HT1080 (cell line): ENCODE data around the gene LNPK. TPM values are rescaled to one million over a fixed set of nuclear protein-coding genes. Genes with fewer than 3 reads are reported as not detected.
"Not testable (repeated sequence)": the region's sequence is repeated elsewhere in the genome, so short reads cannot be mapped to it uniquely, and the experiment has no call there.

Source experiments
- DNase-seq: peaks from one replicate; pipeline ENCODE4 v3.0.0-alpha.2; 2015; ENCODE audit warnings: low read depth
- total RNA-seq: library from RNA; depleted of rRNA; stranded (reverse); fragments of >200 nt; shearing (Covaris generic); gene quantifications from 2 replicates; pipeline ENCODE4 v1.2.3, GENCODE V29; 2014

LNPK gene
- total RNA-seq, 1 experiment from 2014 or later, result 29.6 TPM

- DNase-seq, result peak; percentile 44
Measured at GRCh38 chr2:175976391-175977157, 25.5 kb downstream of the LNPK start.

GRCh38 chr2:175973373-175973772 lies 28.7 kb downstream of the LNPK start:
- DNase-seq, result no peak

DNA sequence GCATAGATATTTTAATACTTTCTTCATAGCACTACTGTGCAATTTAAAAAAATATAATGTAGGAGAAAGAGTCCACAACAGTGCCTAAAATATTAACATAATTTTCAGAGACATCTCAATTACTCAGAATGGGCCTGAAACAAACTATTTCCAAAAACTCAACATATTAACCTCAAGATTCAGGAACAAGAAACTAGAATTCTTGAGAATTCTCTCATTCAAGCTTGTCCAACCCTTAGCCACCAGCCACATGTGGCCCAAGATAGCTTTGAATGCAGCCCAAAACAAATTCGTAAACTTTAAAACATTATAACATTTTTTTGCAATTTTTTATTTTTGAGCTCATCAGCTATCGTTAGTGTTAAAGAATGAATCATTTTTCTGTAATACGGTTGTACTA lies 35.2 kb downstream of the LNPK start:
- no peak for DNase-seq

DNA sequence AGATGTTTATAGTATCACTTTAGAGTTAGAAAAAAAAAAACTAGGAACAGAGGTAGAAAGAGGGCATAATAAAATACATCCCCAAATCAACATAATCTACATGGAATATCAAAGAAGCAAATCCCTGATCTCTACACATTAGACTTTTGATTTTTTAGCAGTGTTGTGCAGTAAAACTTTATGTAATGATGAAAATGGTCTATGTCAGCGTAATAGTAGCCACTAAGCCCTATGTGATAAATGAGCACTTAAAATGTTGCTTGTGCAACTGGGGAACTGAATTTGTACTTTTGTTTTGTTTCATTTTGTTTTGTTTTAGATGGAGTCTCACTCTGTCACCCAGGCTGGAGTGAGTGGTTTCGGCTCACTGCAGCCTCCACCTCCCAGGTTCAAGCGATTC lies 36.3 kb downstream of the LNPK start:
- no peak for DNase-seq

GRCh38 chr2:175964195-175964594 lies 37.9 kb downstream of the LNPK start:
- no peak for DNase-seq

DNA sequence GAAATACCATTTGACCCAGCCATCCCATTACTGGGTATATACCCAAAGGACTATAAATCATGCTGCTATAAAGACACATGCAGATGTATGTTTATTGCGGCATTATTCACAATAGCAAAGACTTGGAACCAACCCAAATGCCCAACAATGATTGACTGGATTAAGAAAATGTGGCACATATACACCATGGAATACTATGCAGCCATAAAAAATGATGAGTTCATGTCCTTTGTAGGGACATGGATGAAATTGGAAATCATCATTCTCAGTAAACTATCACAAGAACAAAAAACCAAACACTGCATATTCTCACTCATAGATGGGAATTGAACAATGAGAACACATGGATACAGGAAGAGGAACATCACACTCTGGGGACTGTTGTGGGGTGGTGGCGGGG lies 38.9 kb downstream of the LNPK start:
- DNase-seq, result not testable (repeated sequence)

GRCh38 chr2:175957845-175958244 lies 44.2 kb downstream of the LNPK start:
- DNase-seq, result no peak

- DNase-seq, result no peak
Measured at GRCh38 chr2:175955136-175955535, 46.9 kb downstream of the LNPK start.

- DNase-seq, result no peak
Measured at GRCh38 chr2:175950512-175950911, 51.6 kb downstream of the LNPK start.

GRCh38 chr2:175948191-175948590 lies 53.9 kb downstream of the LNPK start:
- no peak for DNase-seq

- no peak for DNase-seq
Measured at GRCh38 chr2:175947073-175947472, 55.0 kb downstream of the LNPK start.

- DNase-seq, result no peak
Measured at GRCh38 chr2:175941699-175942098, 60.4 kb downstream of the LNPK start.

GRCh38 chr2:175937216-175937615 lies 64.9 kb downstream of the LNPK start:
- DNase-seq, result no peak

GRCh38 chr2:175935289-175936181 lies 66.5 kb downstream of the LNPK start:
- no peak for DNase-seq

DNA sequence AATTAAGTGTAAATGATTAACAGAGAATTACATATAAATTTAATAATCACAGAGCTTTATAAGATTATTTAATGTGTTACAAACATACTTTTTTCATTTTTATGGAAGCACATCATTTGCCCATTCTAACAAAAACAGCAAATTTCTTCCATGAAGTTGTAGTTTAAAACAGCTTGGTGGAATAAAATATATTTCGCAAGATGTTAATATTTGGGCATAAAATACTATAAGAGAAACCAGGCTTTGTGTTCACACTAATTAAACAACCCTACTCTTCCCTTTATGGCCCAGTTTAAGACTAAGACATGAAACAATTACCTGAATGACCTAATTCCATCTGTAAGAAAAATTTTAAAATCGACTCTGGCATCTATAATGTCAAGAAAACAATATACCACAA lies 69.4 kb downstream of the LNPK start:
- DNase-seq, result no peak

DNA sequence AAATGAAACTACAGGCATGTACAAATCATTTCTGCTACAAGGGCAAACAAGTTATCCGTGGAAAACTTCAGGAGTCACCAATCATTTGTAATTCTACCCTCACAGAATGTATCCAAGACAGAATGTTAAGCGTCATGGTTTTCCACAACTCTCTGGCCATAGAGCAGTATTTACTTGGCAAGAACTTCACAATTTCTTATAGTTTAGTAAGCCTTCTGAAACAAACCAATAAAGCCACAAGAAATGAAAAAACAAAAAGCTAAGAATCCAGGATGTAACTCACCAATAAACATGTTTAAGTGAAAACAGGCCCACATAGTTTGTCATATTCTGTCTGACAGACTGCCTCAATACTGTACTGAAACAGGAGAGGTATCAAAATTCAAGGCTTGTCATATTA lies 70.3 kb downstream of the LNPK start:
- DNase-seq, result no peak

- no peak for DNase-seq
Measured at GRCh38 chr2:175930504-175930903, 71.6 kb downstream of the LNPK start.

- DNase-seq, result no peak
Measured at GRCh38 chr2:175929850-175930249, 72.2 kb downstream of the LNPK start.

GRCh38 chr2:175926272-175926671 lies 75.8 kb downstream of the LNPK start:
- DNase-seq, result peak; percentile 10

DNA sequence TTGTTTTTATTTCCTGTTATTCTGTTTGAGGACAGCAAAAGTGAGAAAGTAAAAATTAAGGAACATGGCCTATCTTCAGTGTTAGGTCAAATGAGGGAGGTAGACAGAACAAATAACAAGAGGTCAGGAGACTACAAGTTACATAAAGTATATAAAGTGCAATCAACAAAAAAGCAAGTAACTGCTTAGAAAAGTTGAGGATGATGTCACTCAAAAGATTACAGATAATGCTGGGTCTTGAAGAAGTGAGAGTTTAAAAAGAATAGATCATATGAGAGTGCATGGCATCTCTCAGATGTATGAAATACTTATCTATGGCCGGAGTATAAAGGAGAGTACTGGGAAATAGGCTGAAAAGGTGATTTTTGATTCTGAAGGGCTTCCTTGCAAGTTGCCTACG lies 79.9 kb downstream of the LNPK start:
- DNase-seq, result no peak

- DNase-seq, result no peak
Measured at GRCh38 chr2:175918935-175919334, 83.1 kb downstream of the LNPK start.

- no peak for DNase-seq
Measured at GRCh38 chr2:175914846-175915245, 87.2 kb downstream of the LNPK start.
